ENCODE results near the gene CLSTN2.

Gene CLSTN2

GRCh38 chr3:140010391-140010790, 75.4 kb downstream of the CLSTN2 start:
- no peak overlapping the region for H3K4me3 ChIP-seq (ENCODE audit: low read depth, low read length)
- TF ChIP-seq, protein P1, sequence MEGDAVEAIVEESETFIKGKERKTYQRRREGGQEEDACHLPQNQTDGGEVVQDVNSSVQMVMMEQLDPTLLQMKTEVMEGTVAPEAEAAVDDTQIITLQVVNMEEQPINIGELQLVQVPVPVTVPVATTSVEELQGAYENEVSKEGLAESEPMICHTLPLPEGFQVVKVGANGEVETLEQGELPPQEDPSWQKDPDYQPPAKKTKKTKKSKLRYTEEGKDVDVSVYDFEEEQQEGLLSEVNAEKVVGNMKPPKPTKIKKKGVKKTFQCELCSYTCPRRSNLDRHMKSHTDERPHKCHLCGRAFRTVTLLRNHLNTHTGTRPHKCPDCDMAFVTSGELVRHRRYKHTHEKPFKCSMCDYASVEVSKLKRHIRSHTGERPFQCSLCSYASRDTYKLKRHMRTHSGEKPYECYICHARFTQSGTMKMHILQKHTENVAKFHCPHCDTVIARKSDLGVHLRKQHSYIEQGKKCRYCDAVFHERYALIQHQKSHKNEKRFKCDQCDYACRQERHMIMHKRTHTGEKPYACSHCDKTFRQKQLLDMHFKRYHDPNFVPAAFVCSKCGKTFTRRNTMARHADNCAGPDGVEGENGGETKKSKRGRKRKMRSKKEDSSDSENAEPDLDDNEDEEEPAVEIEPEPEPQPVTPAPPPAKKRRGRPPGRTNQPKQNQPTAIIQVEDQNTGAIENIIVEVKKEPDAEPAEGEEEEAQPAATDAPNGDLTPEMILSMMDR (IDR thresholded peaks at IDR 0.05; ENCODE audit: insufficient read depth, low read depth, low read length, missing control alignments), result no peak

GRCh38 chr3:140011086-140011485, 76.1 kb downstream of the CLSTN2 start:
- TF ChIP-seq, protein P1 (IDR thresholded peaks at IDR 0.05; ENCODE audit: insufficient read depth, low read depth, low read length, missing control alignments), result no peak
- H3K4me3 ChIP-seq (ENCODE audit: low read depth, low read length), result no peak overlapping the region
- DNase-seq (ENCODE audit: low read depth), result no peak

More at GRCh38 chr3:140010391-140010790, 75.4 kb downstream of the CLSTN2 start:
- no peak for DNase-seq (ENCODE audit: low read depth)

- no peak overlapping the region for H3K4me3 ChIP-seq (ENCODE audit: low read depth, low read length)
- TF ChIP-seq, protein P1 (IDR thresholded peaks at IDR 0.05; ENCODE audit: insufficient read depth, low read depth, low read length, missing control alignments), result no peak
- no peak for DNase-seq (ENCODE audit: low read depth)
Measured at GRCh38 chr3:140011611-140012277, 76.8 kb downstream of the CLSTN2 start.

DNA sequence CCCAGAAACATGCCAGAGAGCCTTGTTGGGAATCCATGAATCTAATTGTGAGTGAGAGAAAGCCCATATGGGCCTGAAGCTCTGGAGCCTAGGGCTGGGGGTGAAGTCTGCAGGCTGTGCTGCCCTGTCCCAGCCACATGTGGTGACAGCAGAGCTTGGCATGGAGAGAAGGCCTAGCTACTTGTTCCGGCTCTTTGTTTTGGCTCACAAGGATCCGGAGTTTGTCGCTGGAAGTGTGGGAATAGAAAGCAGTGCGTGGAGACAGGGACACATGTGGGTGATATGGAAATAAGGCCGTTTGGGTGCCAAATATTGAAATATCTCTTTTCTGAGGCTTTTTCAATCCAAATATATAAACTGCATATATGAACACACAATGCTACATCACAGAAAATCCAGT, 78.2 kb downstream of the CLSTN2 start:
- TF ChIP-seq, protein P1 (IDR thresholded peaks at IDR 0.05; ENCODE audit: insufficient read depth, low read depth, low read length, missing control alignments), result no peak

GRCh38 chr3:140014831-140015495, 80.0 kb downstream of the CLSTN2 start:
- DNase-seq (ENCODE audit: low read depth), result no peak
- TF ChIP-seq, protein P1 (IDR thresholded peaks at IDR 0.05; ENCODE audit: insufficient read depth, low read depth, low read length, missing control alignments), result no peak

More for the DNA sequence above, 78.2 kb downstream of the CLSTN2 start:
- H3K4me3 ChIP-seq (ENCODE audit: low read depth, low read length), result no peak overlapping the region
- DNase-seq (ENCODE audit: low read depth), result no peak

DNA sequence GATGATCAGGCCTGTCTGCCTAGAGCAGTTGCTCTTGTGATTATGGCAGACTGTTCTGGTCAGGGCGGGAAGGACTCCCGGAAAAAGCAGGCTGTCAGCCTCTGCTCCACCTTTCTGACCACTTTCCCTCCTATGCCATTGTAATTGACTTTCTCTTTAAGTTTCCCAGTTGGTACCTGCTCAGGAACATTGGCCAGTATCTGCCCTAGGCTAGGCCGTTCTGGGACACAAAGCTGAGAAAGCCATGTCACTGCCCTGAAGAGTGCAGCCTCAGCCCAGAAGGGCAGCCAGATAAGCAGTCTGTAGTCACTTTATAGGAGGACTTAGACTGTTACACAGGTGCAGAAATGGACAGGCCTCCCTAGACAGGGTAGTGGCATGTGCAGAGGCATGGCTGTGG, 80.8 kb downstream of the CLSTN2 start:
- TF ChIP-seq, protein P1 (IDR thresholded peaks at IDR 0.05; ENCODE audit: insufficient read depth, low read depth, low read length, missing control alignments), result no peak
- DNase-seq (ENCODE audit: low read depth), result no peak
- no peak overlapping the region for H3K4me3 ChIP-seq (ENCODE audit: low read depth, low read length)

More at GRCh38 chr3:140014831-140015495, 80.0 kb downstream of the CLSTN2 start:
- no peak overlapping the region for H3K4me3 ChIP-seq (ENCODE audit: low read depth, low read length)
